LNCAP (cell line): Measurements from ENCODE around the gene SSH2.

Experiments used
- CTCF ChIP-seq: fragments of 450-650 bp; IDR thresholded peaks from 2 replicates; pipeline ENCODE4 v1.5.1; 2017; ENCODE audit warnings: mild to moderate bottlenecking

SSH2 gene

GRCh38 chr17:29595107-29595942 lies 334.7 kb downstream of the SSH2 start:
- TF ChIP-seq CTCF: no peak

DNA sequence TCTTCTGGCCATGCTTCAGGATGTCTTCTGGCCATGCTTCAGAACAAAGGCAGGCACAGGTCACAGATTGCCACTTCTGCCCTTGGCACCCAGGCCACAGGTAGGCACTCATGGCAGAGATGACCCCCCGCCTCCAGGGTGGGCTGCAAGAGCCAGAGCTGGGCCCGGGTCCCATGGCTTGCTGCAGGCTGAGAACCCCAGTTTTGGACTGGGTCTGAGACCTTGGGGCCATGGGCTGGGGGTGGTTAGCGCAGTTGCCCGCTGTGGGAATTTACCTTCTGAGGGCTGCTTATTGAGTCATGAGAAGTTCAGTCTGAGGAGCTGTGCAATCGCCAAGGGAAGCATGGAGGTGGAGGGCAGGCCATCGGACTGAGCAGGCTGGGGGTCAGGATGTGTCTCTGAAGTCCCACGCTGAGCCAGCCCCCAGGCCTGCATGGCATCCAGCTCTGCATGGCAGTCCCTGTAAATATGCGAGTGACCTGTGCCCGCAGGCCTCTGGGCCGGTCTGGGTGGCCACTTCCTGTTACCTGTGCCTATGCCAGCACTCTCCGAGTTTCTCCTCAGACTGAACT lies 335.4 kb downstream of the SSH2 start:
- no peak; the same call in 1 of the 2 replicates for TF ChIP-seq CTCF

GRCh38 chr17:29593591-29594518 lies 336.2 kb downstream of the SSH2 start:
- peak; percentile 43; the same call in 1 of the 2 replicates for TF ChIP-seq CTCF

DNA sequence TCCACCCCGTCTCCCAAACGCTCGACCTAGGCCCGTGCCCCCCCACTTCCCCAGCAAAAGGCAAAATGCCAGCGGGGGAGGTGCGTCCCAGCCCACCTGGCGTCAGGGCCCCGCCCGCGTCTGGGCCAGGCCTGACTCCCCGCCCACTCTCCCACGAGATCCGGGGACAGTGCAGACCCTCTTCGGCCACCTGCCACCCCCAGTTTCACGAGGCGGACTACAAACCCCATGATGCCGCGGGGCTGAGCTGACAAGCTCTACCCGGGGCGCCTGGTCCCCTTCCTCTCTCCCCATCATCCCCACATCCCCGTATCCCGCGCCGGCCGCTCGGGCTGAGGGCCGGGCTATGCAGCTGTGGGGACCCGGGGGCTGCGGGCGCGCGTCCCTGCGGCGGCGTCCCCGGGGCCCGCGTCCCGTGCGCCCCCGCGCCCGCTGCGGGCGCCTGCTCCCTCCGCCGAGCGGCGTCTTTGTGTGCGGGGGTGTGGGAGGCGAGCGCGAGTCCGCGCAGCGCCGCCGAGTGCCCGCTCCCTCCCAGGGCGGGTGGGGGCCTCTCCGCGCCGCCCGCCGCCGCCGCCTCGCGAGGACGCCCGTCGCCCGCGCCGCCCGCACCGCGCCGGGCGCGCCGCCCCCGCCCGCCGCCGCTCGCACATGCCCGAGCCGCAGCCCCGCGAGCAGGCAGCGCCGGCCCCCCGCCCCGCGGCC lies 337.0 kb downstream of the SSH2 start, which contains the start of gene ANKRD13B:
ANKRD13B (plus strand) TSS at position 283 of the 702 bp plus-strand sequence. CDS start 490 bp downstream, outside the sequence.
- TF ChIP-seq CTCF: no peak

GRCh38 chr17:29591737-29592608 lies 338.1 kb downstream of the SSH2 start:
- TF ChIP-seq CTCF: peak; percentile 98

GRCh38 chr17:29591146-29591736 lies 338.8 kb downstream of the SSH2 start:
- no peak for TF ChIP-seq CTCF
